WERI-Rb-1 (cell line): ENCODE measurements around the gene USP3.

ENCODE experiments used
- DNase-seq: peaks from one replicate; pipeline ENCODE4 v3.0.0-alpha.2; 2020
- H3K27ac ChIP-seq: fragments of 250-450 bp; sonication (Bioruptor Pico); 2 replicates; pipeline ENCODE4 v1.5.1; 2020; ENCODE audit warnings: mild to moderate bottlenecking, moderate library complexity
- H3K27me3 ChIP-seq: fragments of 250-450 bp; sonication (Bioruptor Pico); 2 replicates; pipeline ENCODE4 v1.5.1; 2021; ENCODE audit warnings: mild to moderate bottlenecking, low read depth, moderate library complexity; ENCODE audit not compliant: insufficient read depth, severe bottlenecking
- H3K36me3 ChIP-seq: fragments of 250-450 bp; sonication (Bioruptor Pico); 2 replicates; pipeline ENCODE4 v1.5.1; 2020; ENCODE audit warnings: mild to moderate bottlenecking, moderate library complexity
- H3K4me3 ChIP-seq: 2 replicates; pipeline ENCODE4 v1.5.1; 2011; ENCODE audit warnings: low read depth, mild to moderate bottlenecking, control low read depth, low read length
- H3K9me3 ChIP-seq: fragments of 250-450 bp; sonication (Bioruptor Pico); 2 replicates; pipeline ENCODE4 v1.5.1; 2021; ENCODE audit warnings: mild to moderate bottlenecking, moderate library complexity; ENCODE audit not compliant: severe bottlenecking
- CTCF ChIP-seq: IDR thresholded peaks from 2 replicates; pipeline ENCODE4 v1.5.1; 2011; ENCODE audit warnings: low read depth, mild to moderate bottlenecking, control low read depth, inconsistent platforms, low read length

Gene USP3

GRCh38 chr15:63603516-63603915 lies 99.1 kb downstream of the USP3 start:
- H3K36me3 ChIP-seq: peaks cover under 1% of the 10 kb centered on the region
- H3K27me3 ChIP-seq: no peaks in the 10 kb centered on the region
- H3K4me3 ChIP-seq: no peak overlapping the region
- no peak for TF ChIP-seq CTCF
- DNase-seq: peak; percentile 62
- no peak overlapping the region for H3K27ac ChIP-seq
- H3K9me3 ChIP-seq: no peaks in the 10 kb centered on the region

- H3K27me3 ChIP-seq: no peaks in the 10 kb centered on the region
- no peak for TF ChIP-seq CTCF
Measured at GRCh38 chr15:63604281-63604680, 99.9 kb downstream of the USP3 start.

GRCh38 chr15:63605036-63605435 lies 100.6 kb downstream of the USP3 start:
- TF ChIP-seq CTCF: no peak
- H3K36me3 ChIP-seq: peaks cover 8% of the 10 kb centered on the region
- no peak overlapping the region for H3K4me3 ChIP-seq
- no peak overlapping the region for H3K27ac ChIP-seq
- no peaks in the 10 kb centered on the region for H3K9me3 ChIP-seq
- no peak for DNase-seq
- H3K27me3 ChIP-seq: no peaks in the 10 kb centered on the region

More at GRCh38 chr15:63604281-63604680, 99.9 kb downstream of the USP3 start:
- Histone ChIP-seq H3K4me3 (no peak overlapping the region), H3K9me3 (no peaks in the 10 kb centered on the region), H3K36me3 (peaks cover 8% of the 10 kb centered on the region), H3K27ac (no peak overlapping the region)
- DNase-seq: no peak

GRCh38 chr15:63605816-63606215 lies 101.4 kb downstream of the USP3 start:
- no peak overlapping the region for H3K4me3 ChIP-seq
- H3K9me3 ChIP-seq: no peaks in the 10 kb centered on the region
- no peak for DNase-seq
- TF ChIP-seq CTCF: no peak
- H3K36me3 ChIP-seq: peaks cover 8% of the 10 kb centered on the region
- no peaks in the 10 kb centered on the region for H3K27me3 ChIP-seq
- H3K27ac ChIP-seq: no peak overlapping the region

GRCh38 chr15:63606308-63606707 lies 101.9 kb downstream of the USP3 start:
- no peak for DNase-seq
- Histone ChIP-seq H3K36me3 (peaks cover 8% of the 10 kb centered on the region), H3K9me3 (no peaks in the 10 kb centered on the region), H3K27ac (no peak overlapping the region), H3K4me3 (no peak overlapping the region), H3K27me3 (no peaks in the 10 kb centered on the region)
- TF ChIP-seq CTCF: no peak

- no peaks in the 10 kb centered on the region for H3K9me3 ChIP-seq
- no peak for TF ChIP-seq CTCF
Measured at GRCh38 chr15:63608989-63609388, 104.6 kb downstream of the USP3 start.

More at GRCh38 chr15:63608989-63609388, 104.6 kb downstream of the USP3 start:
- H3K27ac ChIP-seq: no peak overlapping the region
- peaks cover 8% of the 10 kb centered on the region for H3K36me3 ChIP-seq
- DNase-seq: no peak
- H3K4me3 ChIP-seq: no peak overlapping the region
- H3K27me3 ChIP-seq: no peaks in the 10 kb centered on the region
